CD4-positive, alpha-beta T cell treated with Interleukin-6 for 4 hours (primary cell): ENCODE results near the gene RIMBP2.

ENCODE experiments used
- DNase-seq: peaks from one replicate; pipeline ENCODE4 v3.0.0-alpha.2; 2020; ENCODE audit warnings: mixed read lengths

Gene RIMBP2

GRCh38 chr12:130621696-130622298 lies 94.3 kb downstream of the RIMBP2 start:
- no peak for DNase-seq

GRCh38 chr12:130620756-130621155 lies 95.3 kb downstream of the RIMBP2 start:
- DNase-seq = no peak

GRCh38 chr12:130620281-130620680 lies 95.8 kb downstream of the RIMBP2 start:
- DNase-seq = no peak

- DNase-seq = no peak
These were observed 96.6 kb downstream of the RIMBP2 start for GRCh38 chr12:130619385-130620001.

GRCh38 chr12:130617219-130617618 lies 98.9 kb downstream of the RIMBP2 start:
- no peak for DNase-seq

- DNase-seq = no peak
These were observed 100.2 kb downstream of the RIMBP2 start for GRCh38 chr12:130615861-130616345.

- no peak for DNase-seq
These were observed 101.6 kb downstream of the RIMBP2 start for GRCh38 chr12:130614530-130614905.

GRCh38 chr12:130613831-130614529 lies 102.1 kb downstream of the RIMBP2 start:
- DNase-seq = no peak

- DNase-seq = no peak
These were observed 103.0 kb downstream of the RIMBP2 start for GRCh38 chr12:130613131-130613530.

- no peak for DNase-seq
These were observed 104.8 kb downstream of the RIMBP2 start for GRCh38 chr12:130611026-130611905.

GRCh38 chr12:130609966-130610365 lies 106.1 kb downstream of the RIMBP2 start:
- DNase-seq = no peak

GRCh38 chr12:130608831-130609230 lies 107.3 kb downstream of the RIMBP2 start:
- no peak for DNase-seq

- DNase-seq = no peak
These were observed 108.0 kb downstream of the RIMBP2 start for GRCh38 chr12:130608132-130608531.

- no peak for DNase-seq
These were observed 109.9 kb downstream of the RIMBP2 start for GRCh38 chr12:130606231-130606630.

GRCh38 chr12:130603396-130603965 lies 112.6 kb downstream of the RIMBP2 start:
- no peak for DNase-seq

GRCh38 chr12:130602251-130602650 lies 113.8 kb downstream of the RIMBP2 start:
- no peak for DNase-seq

- DNase-seq = no peak
These were observed 114.8 kb downstream of the RIMBP2 start for GRCh38 chr12:130601327-130601726.

GRCh38 chr12:130596241-130596640 lies 119.9 kb downstream of the RIMBP2 start:
- no peak for DNase-seq

GRCh38 chr12:130595566-130595965 lies 120.5 kb downstream of the RIMBP2 start:
- no peak for DNase-seq

GRCh38 chr12:130593056-130593455 lies 123.0 kb downstream of the RIMBP2 start:
- DNase-seq = no peak

- DNase-seq = no peak
These were observed 123.5 kb downstream of the RIMBP2 start for GRCh38 chr12:130592641-130593040.

GRCh38 chr12:130591736-130592135 lies 124.4 kb downstream of the RIMBP2 start:
- DNase-seq = no peak

GRCh38 chr12:130590685-130591084 lies 125.4 kb downstream of the RIMBP2 start:
- no peak for DNase-seq
